Naive thymus-derived CD4-positive, alpha-beta T cell (primary cell): ENCODE results near the gene SLC25A2. TPM values are rescaled to one million over a fixed set of nuclear protein-coding genes. Genes with fewer than 3 reads are reported as not detected.

Experiments used
- polyA plus RNA-seq, 2 donors: library from polyadenylated mRNA; unstranded; fragments of 300-500 nt; fragmentation: Illumina TruSeq; gene quantifications; one replicate each; pipeline ENCODE4 v1.2.3, GENCODE V29; 2021
- total RNA-seq, 6 experiments: library from RNA in 5 of 6; stranded (reverse) in 5 of 6; gene quantifications; 1 replicate in 5 of 6; 2 replicates in 1 of 6; pipeline ENCODE4 v1.2.3 and lab custom pipeline; 2021 to 2026

Gene SLC25A2
- total and polyA plus RNA-seq, 7 experiments from 2014 or later, result 0.27 to 1.1 (median 0.38) TPM; not detected in 1

Other genes starting within 250 kb of the SLC25A2 start
Only the 30 nearest of the 38 such genes appear.
- gene PCDHB7, start 131.4 kb downstream of the SLC25A2 start, total RNA-seq, result not detected
- gene PCDHB7, start 131.4 kb downstream of the SLC25A2 start, polyA plus RNA-seq, result not detected
- not detected for gene PCDHB8, start 126.3 kb downstream of the SLC25A2 start, total RNA-seq
- not detected for gene PCDHB8, start 126.3 kb downstream of the SLC25A2 start, polyA plus RNA-seq
- under 1 TPM in 1 of 5 experiments, not detected in 4; 0.08 TPM for gene PCDHB16, start 121.7 kb downstream of the SLC25A2 start, total RNA-seq
- not detected for gene PCDHB16, start 121.7 kb downstream of the SLC25A2 start, polyA plus RNA-seq
- 1 to 10 TPM in 1 of 5 experiments, not detected in 4; 1.2 TPM for gene PCDHB9, start 116.9 kb downstream of the SLC25A2 start, total RNA-seq
- gene PCDHB9, start 116.9 kb downstream of the SLC25A2 start, polyA plus RNA-seq, result not detected
- under 1 TPM in 1 of 5 experiments, not detected in 4; 0.12 TPM for gene PCDHB10, start 111.7 kb downstream of the SLC25A2 start, total RNA-seq
- gene PCDHB10, start 111.7 kb downstream of the SLC25A2 start, polyA plus RNA-seq, result not detected
- not detected for gene PCDHB11, start 104.4 kb downstream of the SLC25A2 start, total RNA-seq
- gene PCDHB11, start 104.4 kb downstream of the SLC25A2 start, polyA plus RNA-seq, result not detected
- not detected for gene PCDHB12, start 95.3 kb downstream of the SLC25A2 start, total RNA-seq
- not detected for gene PCDHB12, start 95.3 kb downstream of the SLC25A2 start, polyA plus RNA-seq
- gene PCDHB13, start 90.1 kb downstream of the SLC25A2 start, total RNA-seq, result under 1 TPM in 1 of 5 experiments, not detected in 4; 0.08 TPM
- gene PCDHB13, start 90.1 kb downstream of the SLC25A2 start, polyA plus RNA-seq, result not detected
- not detected for gene PCDHB14, start 80.7 kb downstream of the SLC25A2 start, total RNA-seq
- not detected for gene PCDHB14, start 80.7 kb downstream of the SLC25A2 start, polyA plus RNA-seq
- gene PCDHB15, start 58.7 kb downstream of the SLC25A2 start, total RNA-seq, result under 1 TPM in 1 of 5 experiments, not detected in 4; 0.24 TPM
- gene PCDHB15, start 58.7 kb downstream of the SLC25A2 start, polyA plus RNA-seq, result not detected
- gene TAF7, start 16.7 kb upstream of the SLC25A2 start, total RNA-seq, result 100 to 1,000 TPM in 2 of 5 experiments, 10 to 100 TPM in 3; 64.5 to 115 (median 84.9) TPM
- gene TAF7, start 16.7 kb upstream of the SLC25A2 start, polyA plus RNA-seq, result 100 to 1,000 TPM; 240 to 242 TPM
- gene PCDHGA1, start 26.5 kb upstream of the SLC25A2 start, total RNA-seq, result under 1 TPM; 0.08 to 0.54 (median 0.17) TPM
- not detected for gene PCDHGA1, start 26.5 kb upstream of the SLC25A2 start, polyA plus RNA-seq
- gene PCDHGA2, start 34.7 kb upstream of the SLC25A2 start, total RNA-seq, result under 1 TPM in 4 of 5 experiments, not detected in 1; 0.10 to 0.15 (median 0.11) TPM
- not detected for gene PCDHGA2, start 34.7 kb upstream of the SLC25A2 start, polyA plus RNA-seq
- under 1 TPM in 1 of 5 experiments, not detected in 4; 0.24 TPM for gene PCDHGA3, start 39.8 kb upstream of the SLC25A2 start, total RNA-seq
- gene PCDHGA3, start 39.8 kb upstream of the SLC25A2 start, polyA plus RNA-seq, result not detected
- gene PCDHGB1, start 46.0 kb upstream of the SLC25A2 start, total RNA-seq, result under 1 TPM in 1 of 5 experiments, not detected in 4; 0.24 TPM
- not detected for gene PCDHGB1, start 46.0 kb upstream of the SLC25A2 start, polyA plus RNA-seq
- gene PCDHGA4, start 51.0 kb upstream of the SLC25A2 start, total RNA-seq, result under 1 TPM in 4 of 5 experiments, not detected in 1; 0.11 to 0.63 (median 0.18) TPM
- under 1 TPM in 1 of 2 donors, not detected in 1; 0.20 TPM for gene PCDHGA4, start 51.0 kb upstream of the SLC25A2 start, polyA plus RNA-seq
- 1 to 10 TPM in 1 of 5 experiments, under 1 TPM in 3, not detected in 1; 0.24 to 1.3 (median 0.36) TPM for gene PCDHGB2, start 55.9 kb upstream of the SLC25A2 start, total RNA-seq
- not detected for gene PCDHGB2, start 55.9 kb upstream of the SLC25A2 start, polyA plus RNA-seq
- gene PCDHGA5, start 60.1 kb upstream of the SLC25A2 start, total RNA-seq, result under 1 TPM; 0.11 to 0.34 (median 0.24) TPM
- not detected for gene PCDHGA5, start 60.1 kb upstream of the SLC25A2 start, polyA plus RNA-seq
- under 1 TPM; 0.24 to 0.59 (median 0.43) TPM for gene PCDHGB3, start 66.2 kb upstream of the SLC25A2 start, total RNA-seq
- under 1 TPM in 1 of 2 donors, not detected in 1; 0.13 TPM for gene PCDHGB3, start 66.2 kb upstream of the SLC25A2 start, polyA plus RNA-seq
- under 1 TPM; 0.24 to 0.70 (median 0.35) TPM for gene PCDHGA6, start 69.8 kb upstream of the SLC25A2 start, total RNA-seq
- gene PCDHGA6, start 69.8 kb upstream of the SLC25A2 start, polyA plus RNA-seq, result not detected
- gene PCDHGA7, start 78.7 kb upstream of the SLC25A2 start, total RNA-seq, result under 1 TPM in 4 of 5 experiments, not detected in 1; 0.13 to 0.30 (median 0.19) TPM
- not detected for gene PCDHGA7, start 78.7 kb upstream of the SLC25A2 start, polyA plus RNA-seq
- under 1 TPM in 4 of 5 experiments, not detected in 1; 0.08 to 0.27 (median 0.24) TPM for gene PCDHGB4, start 83.6 kb upstream of the SLC25A2 start, total RNA-seq
- not detected for gene PCDHGB4, start 83.6 kb upstream of the SLC25A2 start, polyA plus RNA-seq
- gene PCDHGA8, start 88.6 kb upstream of the SLC25A2 start, total RNA-seq, result under 1 TPM; 0.08 to 0.17 (median 0.13) TPM
- not detected for gene PCDHGA8, start 88.6 kb upstream of the SLC25A2 start, polyA plus RNA-seq
- under 1 TPM; 0.16 to 0.44 (median 0.42) TPM for gene PCDHGB5, start 93.9 kb upstream of the SLC25A2 start, total RNA-seq
- gene PCDHGB5, start 93.9 kb upstream of the SLC25A2 start, polyA plus RNA-seq, result under 1 TPM; 0.09 to 0.49 TPM
- gene PCDHGA9, start 98.7 kb upstream of the SLC25A2 start, total RNA-seq, result under 1 TPM in 4 of 5 experiments, not detected in 1; 0.16 to 0.41 (median 0.22) TPM
- not detected for gene PCDHGA9, start 98.7 kb upstream of the SLC25A2 start, polyA plus RNA-seq
- gene PCDHGB6, start 104.0 kb upstream of the SLC25A2 start, total RNA-seq, result under 1 TPM; 0.13 to 0.44 (median 0.19) TPM
- under 1 TPM; 0.05 to 0.12 TPM for gene PCDHGB6, start 104.0 kb upstream of the SLC25A2 start, polyA plus RNA-seq
- gene PCDHGA10, start 108.9 kb upstream of the SLC25A2 start, total RNA-seq, result under 1 TPM; 0.11 to 0.39 (median 0.24) TPM
- under 1 TPM; 0.04 to 0.12 TPM for gene PCDHGA10, start 108.9 kb upstream of the SLC25A2 start, polyA plus RNA-seq
- gene PCDHGB7, start 113.6 kb upstream of the SLC25A2 start, total RNA-seq, result under 1 TPM in 3 of 5 experiments, not detected in 2; 0.11 to 0.16 (median 0.13) TPM
- not detected for gene PCDHGB7, start 113.6 kb upstream of the SLC25A2 start, polyA plus RNA-seq
- gene PCDHGA11, start 117.0 kb upstream of the SLC25A2 start, total RNA-seq, result under 1 TPM in 4 of 5 experiments, not detected in 1; 0.16 to 0.29 (median 0.21) TPM
- gene PCDHGA11, start 117.0 kb upstream of the SLC25A2 start, polyA plus RNA-seq, result not detected
- gene PCDHGA12, start 126.5 kb upstream of the SLC25A2 start, total RNA-seq, result under 1 TPM in 1 of 5 experiments, not detected in 4; 0.32 TPM
- gene PCDHGA12, start 126.5 kb upstream of the SLC25A2 start, polyA plus RNA-seq, result not detected